GM12878 (cell line): Measurements from ENCODE around the gene HSPE1. TPM values are rescaled to one million over a fixed set of nuclear protein-coding genes. Genes with fewer than 3 reads are reported as not detected.

Experiments used
- ATAC-seq: fragments of 200-7000 bp; cut with Tn5 transposase; 3 replicates; pipeline ENCODE4 v1.9.1; 2020; ENCODE audit warnings: mild to moderate bottlenecking, moderate library complexity
- Bru-seq: library from RNA; stranded (reverse); fragments of 400-500 nt; gene quantifications from one replicate; lab custom pipeline; 2021; lab: Mats Ljungman, UMichigan
- BruChase-seq, 2 experiments: library from RNA; stranded (reverse); fragments of 400-500 nt; gene quantifications; one replicate each; lab custom pipeline; 2021; lab: Mats Ljungman, UMichigan
- BruUV-seq: library from RNA; stranded (reverse); fragments of 400-500 nt; replicated peaks from 2 replicates; lab custom pipeline; 2021; lab: Mats Ljungman, UMichigan
- CTCF ChIA-PET: fragments of 300-600 bp; sonication (Branson Sonifier 250); formaldehyde crosslinking; extraction: SDS; loops from one replicate; lab custom pipeline; 2021; ENCODE audit warnings: inconsistent platforms; lab: Yijun Ruan, JAX
- POLR2A ChIA-PET: fragments of 350-600 bp; formaldehyde crosslinking; extraction: SDS; loops from one replicate; lab custom pipeline; 2021; ENCODE audit warnings: inconsistent platforms; lab: Charles Lee
- RAD21 ChIA-PET: fragments of 300-600 bp; sonication (Branson Sonifier 250); formaldehyde crosslinking; loops from one replicate; lab custom pipeline; 2023; ENCODE audit warnings: antibody characterized with exemption; ENCODE audit not compliant: unreplicated experiment; lab: Charles Lee
- SMC1A ChIA-PET: fragments of 300-600 bp; sonication (Branson Sonifier 250); formaldehyde crosslinking; loops from one replicate; lab custom pipeline; 2023; ENCODE audit not compliant: unreplicated experiment, uncharacterized antibody; lab: Charles Lee
- DNase-seq: peaks from one replicate; pipeline ENCODE4 v3.0.0-alpha.2; 2011; ENCODE audit warnings: low read depth, low spot score
- FAIRE-seq: peaks from 3 replicates; lab custom pipeline; 2011; peaks lifted over from hg19 to GRCh38; lab: Jason Lieb, UNC
- H2AFZ ChIP-seq: 2 replicates; pipeline ENCODE4 v1.6.0; 2011; ENCODE audit warnings: low read depth, low read length, control low read depth; ENCODE audit not compliant: control insufficient read depth
- H3K27ac ChIP-seq: 2 replicates; pipeline ENCODE4 v1.5.1; 2011; ENCODE audit warnings: control low read depth; ENCODE audit not compliant: control insufficient read depth, insufficient read depth
- H3K27me3 ChIP-seq, 2 experiments: replicated peaks in 1 of 2; 2 replicates each; pipeline versions ENCODE4 v1.6.0 to v1.6.1; 2011; ENCODE audit warnings: low read length in 1 of 2; ENCODE audit not compliant: control insufficient read depth in 2 of 2, insufficient read depth in 2 of 2
- H3K36me3 ChIP-seq, 2 experiments: 2 replicates each; pipeline ENCODE4 v1.5.1; 2011; ENCODE audit warnings: low read length in 1 of 2; ENCODE audit not compliant: control insufficient read depth in 2 of 2, insufficient read depth in 2 of 2
- H3K4me1 ChIP-seq: 2 replicates; pipeline ENCODE4 v1.6.1; 2011; ENCODE audit warnings: mild to moderate bottlenecking, low read length, moderate library complexity, mixed read lengths; ENCODE audit not compliant: control insufficient read depth, insufficient read depth
- H3K4me2 ChIP-seq: 2 replicates; pipeline ENCODE4 v1.6.0; 2011; ENCODE audit warnings: control low read depth; ENCODE audit not compliant: control insufficient read depth, insufficient read depth
- H3K4me3 ChIP-seq: fragments of 200-600 bp; sonication (generic); 2 replicates; pipeline ENCODE4 v1.5.1; 2016
- H3K79me2 ChIP-seq: 2 replicates; pipeline ENCODE4 v1.6.0; 2011; ENCODE audit warnings: low read length; ENCODE audit not compliant: control insufficient read depth, insufficient read depth
- H3K9ac ChIP-seq: 2 replicates; pipeline ENCODE4 v1.8.0; 2011; ENCODE audit warnings: low read length, control low read depth, mixed read lengths; ENCODE audit not compliant: control insufficient read depth, insufficient read depth
- H3K9me3 ChIP-seq: replicated peaks from 3 replicates; pipeline ENCODE4 v1.5.1; 2011; ENCODE audit warnings: mild to moderate bottlenecking, low read length; ENCODE audit not compliant: control insufficient read depth, insufficient read depth
- H4K20me1 ChIP-seq: 2 replicates; pipeline ENCODE4 v1.6.0; 2011; ENCODE audit not compliant: control insufficient read depth, insufficient read depth
- DPF2 ChIP-seq: fragments of 450-650 bp; IDR thresholded peaks from 2 replicates; pipeline ENCODE4 v1.6.1; 2017; ENCODE audit warnings: mild to moderate bottlenecking
- EGR1 ChIP-seq, 2 experiments: IDR thresholded peaks; 1 replicate in 1 of 2; 2 replicates in 1 of 2; pipeline ENCODE4 v1.6.1; 2011 to 2012; ENCODE audit warnings: low read depth in 2 of 2, low read length in 2 of 2, borderline replicate concordance in 1 of 2, mild to moderate bottlenecking in 1 of 2, moderate library complexity in 1 of 2
- ESRRA ChIP-seq: IDR thresholded peaks from 2 replicates; pipeline ENCODE4 v1.6.1; 2012; ENCODE audit warnings: mild to moderate bottlenecking, low read length, improper control_type of control experiment
- IRF4 ChIP-seq: IDR thresholded peaks from 2 replicates; pipeline ENCODE4 v1.6.1; 2011; ENCODE audit warnings: low read depth, low read length
- LARP7 ChIP-seq: fragments of 450-650 bp; IDR thresholded peaks from 2 replicates; pipeline ENCODE4 v1.6.1; 2017; ENCODE audit warnings: mild to moderate bottlenecking
- MTA3 ChIP-seq: IDR thresholded peaks from 2 replicates; pipeline ENCODE4 v1.6.1; 2012; ENCODE audit warnings: low read length, inconsistent platforms, borderline replicate concordance
- NBN ChIP-seq: fragments of 450-650 bp; IDR thresholded peaks from 2 replicates; pipeline ENCODE4 v1.6.1; 2016
- POLR2A ChIP-seq: IDR thresholded peaks from 2 replicates; pipeline ENCODE4 v1.6.1; 2011; ENCODE audit warnings: low read depth, mild to moderate bottlenecking, low read length
- RB1 ChIP-seq: fragments of 450-650 bp; formaldehyde crosslinking; IDR thresholded peaks from 2 replicates; pipeline ENCODE4 v1.6.1; 2017; ENCODE audit warnings: mild to moderate bottlenecking, borderline replicate concordance
- RBBP5 ChIP-seq: fragments of 200-600 bp; sonication (generic); conservative IDR thresholded peaks from 2 replicates; pipeline ENCODE4 v1.6.1; 2016
- SMAD5 ChIP-seq: IDR thresholded peaks from 2 replicates; pipeline ENCODE4 v1.6.1; 2016; ENCODE audit warnings: antibody characterized with exemption, low read depth
- SPI1 ChIP-seq: IDR thresholded peaks from 2 replicates; pipeline ENCODE4 v1.6.1; 2011; ENCODE audit warnings: low read depth, mild to moderate bottlenecking, low read length, moderate library complexity, borderline replicate concordance; ENCODE audit not compliant: insufficient read depth
- SREBF2 ChIP-seq: IDR thresholded peaks from 2 replicates; pipeline ENCODE4 v1.6.1; 2012; ENCODE audit warnings: mild to moderate bottlenecking, low read length
- SUZ12 ChIP-seq: fragments of 200-600 bp; sonication (generic); IDR thresholded peaks from one replicate; pipeline ENCODE4 v1.6.1; 2018; ENCODE audit warnings: antibody characterized with exemption, mild to moderate bottlenecking; ENCODE audit not compliant: unreplicated experiment
- WGBS: methylation state at CpG from one replicate; pipeline ENCODE4 v1.1.6; 2016; ENCODE audit warnings: low lambda C conversion rate; ENCODE audit not compliant: insufficient replicate concordance, insufficient coverage; ENCODE audit errors: missing lambda C conversion rate; 5-methylcytosine and 5-hydroxymethylcytosine counted together
- in situ Hi-C: fragments of 300-500 bp; cut with MboI; formaldehyde crosslinking; loops from 9 replicates; pipeline ENCODE4 v1.14.3; 2018; ENCODE audit warnings: mixed read lengths
- intact Hi-C: fragments of 100-400 bp; cut with micrococcal nuclease; formaldehyde crosslinking; loops from one replicate; pipeline ENCODE4 v1.14.2; 2022; ENCODE audit not compliant: unreplicated experiment
- long read RNA-seq, 2 experiments: library from polyadenylated mRNA; unstranded; transcript quantifications; one replicate each; pipeline ENCODE4 v2.0.0, GENCODE V29; 2019 to 2020
- polyA minus RNA-seq, 3 experiments: library from RNA; depleted of rRNA, polyadenylated mRNA; stranded (reverse); fragments of >200 nt; gene quantifications; 2 replicates each; pipeline ENCODE4 v1.2.3, GENCODE V29; 2011
- polyA plus RNA-seq, 11 experiments: library from polyadenylated mRNA; depleted of rRNA in 4 of 11; unstranded in 6 of 11; stranded (reverse) in 5 of 11; fragments of >200 nt; fragmentation: Nextera tagmentation in 4 of 11; fragmentation: Illumina TruSeq in 1 of 11; extraction: Ambion mirVana in 4 of 11; extraction: Trizol in 1 of 11; gene quantifications; 1 replicate in 1 of 11; 2 replicates in 10 of 11; pipeline versions ENCODE4 v1.2.1 to v1.2.3, GENCODE V29; 2011 to 2016; ENCODE audit warnings: inconsistent platforms in 2 of 11, missing spikeins in 2 of 11, low read depth in 1 of 11
- total RNA-seq, 4 experiments: library from RNA; depleted of rRNA in 3 of 4; stranded (reverse); fragments of >200 nt in 3 of 4; fragmentation: Illumina TruSeq in 1 of 4; extraction: Trizol in 1 of 4; gene quantifications; 2 replicates each; pipeline versions ENCODE4 v1.2.1 to v1.2.3, GENCODE V29; 2013 to 2021
- TF ChIP-seq, protein P1 (sequence below): fragments of 450-650 bp; IDR thresholded peaks from 2 replicates; pipeline ENCODE4 v1.6.1; 2017; ENCODE audit warnings: mild to moderate bottlenecking, moderate library complexity

HSPE1 gene
- 58.4 and 59.6 TPM in 2 replicates for total RNA-seq (2013; cell fraction: nucleolus; rRNA removed)
- 210 and 211 TPM in 2 replicates for total RNA-seq (2014; rRNA removed)
- 421 and 442 TPM in 2 replicates for total RNA-seq (2014; rRNA removed; fragmentation: Illumina TruSeq; extraction: Trizol)
- 174 and 180 TPM in 2 replicates for total RNA-seq (2021)
- 119 TPM for polyA plus RNA-seq (2011; ENCODE audit: low read depth)
- polyA plus RNA-seq (2011; rRNA removed) = 259 and 411 TPM in 2 replicates
- 72.8 and 91.8 TPM in 2 replicates for polyA plus RNA-seq (2011; cell fraction: cytosol; rRNA removed)
- polyA plus RNA-seq (2011; cell fraction: nucleus; rRNA removed) = 62.7 and 81.2 TPM in 2 replicates
- polyA plus RNA-seq (2012) = 175 and 372 TPM in 2 replicates
- 498 and 661 TPM in 2 replicates for polyA plus RNA-seq (2014; fragmentation: Illumina TruSeq; extraction: Trizol)
- polyA plus RNA-seq (2014; fragmentation: Nextera tagmentation; extraction: Ambion mirVana) = 100 to 1,000 TPM; 872 to 988 TPM
- 488 and 513 TPM in 2 replicates for polyA plus RNA-seq (2014; rRNA removed)
- 1,000 to 10,000 TPM; 1,051 to 1,096 TPM for polyA plus RNA-seq (2016; fragmentation: Nextera tagmentation; extraction: Ambion mirVana)
- 31.4 and 46.9 TPM in 2 replicates for polyA minus RNA-seq (2011; rRNA and poly(A)+ RNA removed)
- polyA minus RNA-seq (2011; cell fraction: cytosol; rRNA and poly(A)+ RNA removed) = 11.3 and 15.9 TPM in 2 replicates
- 35.8 and 59.9 TPM in 2 replicates for polyA minus RNA-seq (2011; cell fraction: nucleus; rRNA and poly(A)+ RNA removed)
- Bru-seq, nascent RNA = percentile 96 among the genes with signal in this experiment
- percentile 99 among the genes with signal in this experiment for BruChase-seq, experiment 1, labeled RNA remaining after a 6-hour chase
- BruChase-seq, experiment 2, labeled RNA remaining after a 2-hour chase = percentile 98 among the genes with signal in this experiment
- long read RNA-seq, experiment 1, transcript HSPE1-201 (4 exons, 950 nt) = major isoform, 461 of 542 reads
- long read RNA-seq, experiment 1, partial matches to known transcripts = 71 of 542 reads
- long read RNA-seq, experiment 1, other reads (novel, unspliced or antisense) = 9 of 542 reads
- long read RNA-seq, experiment 2, transcript HSPE1-201 (4 exons, 950 nt) = major isoform, 632 of 662 reads
- long read RNA-seq, experiment 2, partial matches to known transcripts = 9 of 662 reads
- long read RNA-seq, experiment 2, other reads (novel, unspliced or antisense) = 13 of 662 reads

GRCh38 chr2:197499594-197500502, at the start of gene HSPE1, which contains the start of gene HSPD1:
Gene HSPE1, plus strand, starts transcription at chr2:197500379. Its CDS starts 58 bp downstream, at chr2:197500437.
Gene HSPD1, minus strand, starts transcription at chr2:197499840. Its CDS starts 992 bp downstream, at chr2:197498848.
- ChIA-PET CTCF (interaction anchor here (0.8 to 1.6 kb wide), 4 partner anchors 13 to 207 kb away, joined by 3 to 6 read pairs (median 5); no protein-coding TSS in a partner anchor), RAD21 (interaction anchor here (0.8 to 5.5 kb wide), 7 partner anchors 11 to 285 kb away, joined by 3 to 47 read pairs (median 5); partner anchors contain the start of genes COQ10B, MARS2, MOB4 and SF3B1), SMC1A (interaction anchor here (1.1 to 5.0 kb wide), 7 partner anchors 11 to 206 kb away, joined by 3 to 34 read pairs (median 8); partner anchors contain the start of genes COQ10B, MARS2, MOB4 and SF3B1), POLR2A (interaction anchor here (0.6 to 12.1 kb wide), 10 partner anchors 15 to 205 kb away, joined by 3 to 156 read pairs (median 4); partner anchors contain the start of genes COQ10B, MARS2, MOB4 and SF3B1)
- peaks cover 96% of the 10 kb centered on the region for H3K79me2 ChIP-seq
- in situ Hi-C loops (no loop called here), intact Hi-C loops (loop anchor here (1.0 to 5.0 kb wide), 6 partner anchors 15 to 277 kb away; partner anchors contain the start of genes COQ10B, MARS2 and SF3B1)
- peak within 1 kb of the TSS; percentile 88 for H3K4me3 ChIP-seq
- FAIRE-seq (peak; percentile 92), ATAC-seq (peak; percentile 88), DNase-seq (peak; percentile 97)
- BruUV-seq = no TSS peak
- H3K4me1 ChIP-seq = peaks cover 13% of the 10 kb centered on the region
- peak within 1 kb of the TSS; percentile 91 for H3K27ac ChIP-seq
- no peaks in the 10 kb centered on the region for H4K20me1 ChIP-seq
- no peaks in the 10 kb centered on the region for H3K9me3 ChIP-seq
- peaks cover 4 to 33% of the 10 kb centered on the region in 2 experiments for H3K36me3 ChIP-seq
- H3K4me2 ChIP-seq = peak within 1 kb of the TSS; percentile 93
- peak within 1 kb of the TSS; percentile 66 for H2AFZ ChIP-seq
- 1% methylated on average over 84 of the region's 104 CpGs for WGBS
- no peaks in the 10 kb centered on the region for H3K27me3 ChIP-seq
- H3K9ac ChIP-seq = peak within 1 kb of the TSS; percentile 97
- TF ChIP-seq SUZ12 (no peak), RBBP5 (no peak), NBN (peak; percentile 100), SPI1 (peak; percentile 68), LARP7 (peak; percentile 88), POLR2A (peak; percentile 96), RB1 (peak; percentile 99; the same call in 1 of the 2 replicates), SREBF2 (no peak), DPF2 (peak; percentile 82), SMAD5 (peak; percentile 86), MTA3 (no peak), IRF4 (peak; percentile 64; the same call in 1 of the 2 replicates), ESRRA (no peak; the same call in 1 of the 2 replicates), EGR1 (IDR thresholded peaks at IDR 0.05; ENCODE audit: borderline replicate concordance in 1 of 2, low read depth in 2 of 2, low read length in 2 of 2) (peak in 1 of 2 experiments; percentile 66; a peak in 1 of 3 replicates)
- TF ChIP-seq, protein P1, sequence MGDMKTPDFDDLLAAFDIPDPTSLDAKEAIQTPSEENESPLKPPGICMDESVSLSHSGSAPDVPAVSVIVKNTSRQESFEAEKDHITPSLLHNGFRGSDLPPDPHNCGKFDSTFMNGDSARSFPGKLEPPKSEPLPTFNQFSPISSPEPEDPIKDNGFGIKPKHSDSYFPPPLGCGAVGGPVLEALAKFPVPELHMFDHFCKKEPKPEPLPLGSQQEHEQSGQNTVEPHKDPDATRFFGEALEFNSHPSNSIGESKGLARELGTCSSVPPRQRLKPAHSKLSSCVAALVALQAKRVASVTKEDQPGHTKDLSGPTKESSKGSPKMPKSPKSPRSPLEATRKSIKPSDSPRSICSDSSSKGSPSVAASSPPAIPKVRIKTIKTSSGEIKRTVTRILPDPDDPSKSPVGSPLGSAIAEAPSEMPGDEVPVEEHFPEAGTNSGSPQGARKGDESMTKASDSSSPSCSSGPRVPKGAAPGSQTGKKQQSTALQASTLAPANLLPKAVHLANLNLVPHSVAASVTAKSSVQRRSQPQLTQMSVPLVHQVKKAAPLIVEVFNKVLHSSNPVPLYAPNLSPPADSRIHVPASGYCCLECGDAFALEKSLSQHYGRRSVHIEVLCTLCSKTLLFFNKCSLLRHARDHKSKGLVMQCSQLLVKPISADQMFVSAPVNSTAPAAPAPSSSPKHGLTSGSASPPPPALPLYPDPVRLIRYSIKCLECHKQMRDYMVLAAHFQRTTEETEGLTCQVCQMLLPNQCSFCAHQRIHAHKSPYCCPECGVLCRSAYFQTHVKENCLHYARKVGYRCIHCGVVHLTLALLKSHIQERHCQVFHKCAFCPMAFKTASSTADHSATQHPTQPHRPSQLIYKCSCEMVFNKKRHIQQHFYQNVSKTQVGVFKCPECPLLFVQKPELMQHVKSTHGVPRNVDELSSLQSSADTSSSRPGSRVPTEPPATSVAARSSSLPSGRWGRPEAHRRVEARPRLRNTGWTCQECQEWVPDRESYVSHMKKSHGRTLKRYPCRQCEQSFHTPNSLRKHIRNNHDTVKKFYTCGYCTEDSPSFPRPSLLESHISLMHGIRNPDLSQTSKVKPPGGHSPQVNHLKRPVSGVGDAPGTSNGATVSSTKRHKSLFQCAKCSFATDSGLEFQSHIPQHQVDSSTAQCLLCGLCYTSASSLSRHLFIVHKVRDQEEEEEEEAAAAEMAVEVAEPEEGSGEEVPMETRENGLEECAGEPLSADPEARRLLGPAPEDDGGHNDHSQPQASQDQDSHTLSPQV = peak; percentile 83
